Left renal pelvis (tissue), 4 donors: ENCODE measurements around the gene DUOXA2. TPM values are rescaled to one million over a fixed set of nuclear protein-coding genes. Genes with fewer than 3 reads are reported as not detected.
"Not testable (repeated sequence)": the region's sequence is repeated elsewhere in the genome, so short reads cannot be mapped to it uniquely, and the experiment has no call there.

Experiments used
- DNase-seq, 4 donors: peaks; one replicate each; pipeline ENCODE4 v3.0.0-alpha.2; 2013; ENCODE audit warnings: low read depth in 4 of 4, low spot score in 3 of 4
- polyA plus RNA-seq, 4 donors: library from polyadenylated mRNA; unstranded; fragments of 120-200 nt; gene quantifications; one replicate each; pipeline ENCODE4 v1.2.1, GENCODE V29; 2013; ENCODE audit not compliant: insufficient read length in 4 of 4

DUOXA2 gene
- polyA plus RNA-seq, 4 donors, result not detected

- DNase-seq, result no peak
These were observed 19.8 kb upstream of the DUOXA2 start for GRCh38 chr15:45094358-45094730.

GRCh38 chr15:45095661-45096060 lies 18.5 kb upstream of the DUOXA2 start:
- DNase-seq, result no peak

- DNase-seq, result no peak
These were observed 16.7 kb upstream of the DUOXA2 start for GRCh38 chr15:45097466-45097865.

GRCh38 chr15:45099549-45100165 lies 14.5 kb upstream of the DUOXA2 start:
- DNase-seq, result no peak

GRCh38 chr15:45100884-45101625 lies 13.1 kb upstream of the DUOXA2 start:
- no peak for DNase-seq

- no peak for DNase-seq
These were observed 12.4 kb upstream of the DUOXA2 start for GRCh38 chr15:45101749-45102148.

GRCh38 chr15:45102226-45102625 lies 11.9 kb upstream of the DUOXA2 start:
- DNase-seq, result no peak

GRCh38 chr15:45104170-45104569 lies 10.0 kb upstream of the DUOXA2 start:
- DNase-seq, result not testable (repeated sequence)

- DNase-seq, result no peak
These were observed 8.5 kb upstream of the DUOXA2 start for GRCh38 chr15:45105586-45105985.

- no peak for DNase-seq
These were observed 7.9 kb upstream of the DUOXA2 start for GRCh38 chr15:45106002-45106790.

GRCh38 chr15:45107941-45108630 lies 6.0 kb upstream of the DUOXA2 start:
- DNase-seq, result no peak

GRCh38 chr15:45110256-45110820 lies 3.8 kb upstream of the DUOXA2 start:
- no peak for DNase-seq

GRCh38 chr15:45111390-45112142 lies 2.6 kb upstream of the DUOXA2 start:
- DNase-seq, result no peak

- no peak for DNase-seq
These were observed 2.0 kb upstream of the DUOXA2 start for GRCh38 chr15:45112143-45112590.

GRCh38 chr15:45112591-45113379 lies 1.3 kb upstream of the DUOXA2 start:
- DNase-seq, result no peak

- no peak for DNase-seq
These were observed 641 bp upstream of the DUOXA2 start for GRCh38 chr15:45113380-45113990.

- no peak for DNase-seq
These were observed 592 bp downstream of the DUOXA2 start for GRCh38 chr15:45114751-45115085.

- DNase-seq, result no peak
These were observed 1.2 kb downstream of the DUOXA2 start for GRCh38 chr15:45115312-45115820.
